ENCODE data around the gene MTRF1L.

DNA sequence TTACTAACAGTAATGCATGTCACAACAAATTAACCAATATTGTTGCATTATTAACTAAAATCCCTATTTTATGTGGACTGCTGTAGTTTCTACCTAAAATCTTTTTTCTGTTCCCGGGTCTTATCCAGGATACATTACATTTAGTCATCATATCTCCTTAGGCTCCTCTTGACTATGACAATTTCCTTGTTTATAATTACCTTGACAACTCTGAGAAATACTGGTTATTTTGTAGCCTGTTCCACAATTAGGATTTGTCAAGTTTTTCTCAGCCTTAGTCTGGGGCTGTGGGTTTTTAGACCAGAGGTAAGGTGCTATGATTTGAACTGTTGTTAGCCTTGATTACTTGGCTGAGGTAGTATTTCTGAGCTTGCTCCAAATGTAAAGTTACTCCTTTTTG, 23.4 kb downstream of the MTRF1L start:
- TF ChIP-seq, protein P1, sequence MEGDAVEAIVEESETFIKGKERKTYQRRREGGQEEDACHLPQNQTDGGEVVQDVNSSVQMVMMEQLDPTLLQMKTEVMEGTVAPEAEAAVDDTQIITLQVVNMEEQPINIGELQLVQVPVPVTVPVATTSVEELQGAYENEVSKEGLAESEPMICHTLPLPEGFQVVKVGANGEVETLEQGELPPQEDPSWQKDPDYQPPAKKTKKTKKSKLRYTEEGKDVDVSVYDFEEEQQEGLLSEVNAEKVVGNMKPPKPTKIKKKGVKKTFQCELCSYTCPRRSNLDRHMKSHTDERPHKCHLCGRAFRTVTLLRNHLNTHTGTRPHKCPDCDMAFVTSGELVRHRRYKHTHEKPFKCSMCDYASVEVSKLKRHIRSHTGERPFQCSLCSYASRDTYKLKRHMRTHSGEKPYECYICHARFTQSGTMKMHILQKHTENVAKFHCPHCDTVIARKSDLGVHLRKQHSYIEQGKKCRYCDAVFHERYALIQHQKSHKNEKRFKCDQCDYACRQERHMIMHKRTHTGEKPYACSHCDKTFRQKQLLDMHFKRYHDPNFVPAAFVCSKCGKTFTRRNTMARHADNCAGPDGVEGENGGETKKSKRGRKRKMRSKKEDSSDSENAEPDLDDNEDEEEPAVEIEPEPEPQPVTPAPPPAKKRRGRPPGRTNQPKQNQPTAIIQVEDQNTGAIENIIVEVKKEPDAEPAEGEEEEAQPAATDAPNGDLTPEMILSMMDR (conservative IDR thresholded peaks at IDR 0.05) = no peak
- no peak for TF ChIP-seq ZFX (IDR thresholded peaks at IDR 0.05)
